ENCODE results near the gene MLN. TPM values are rescaled to one million over a fixed set of nuclear protein-coding genes. Genes with fewer than 3 reads are reported as not detected.

MLN gene, protein sequence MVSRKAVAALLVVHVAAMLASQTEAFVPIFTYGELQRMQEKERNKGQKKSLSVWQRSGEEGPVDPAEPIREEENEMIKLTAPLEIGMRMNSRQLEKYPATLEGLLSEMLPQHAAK
- not detected for total RNA-seq
- long read RNA-seq = 0 reads

DNA sequence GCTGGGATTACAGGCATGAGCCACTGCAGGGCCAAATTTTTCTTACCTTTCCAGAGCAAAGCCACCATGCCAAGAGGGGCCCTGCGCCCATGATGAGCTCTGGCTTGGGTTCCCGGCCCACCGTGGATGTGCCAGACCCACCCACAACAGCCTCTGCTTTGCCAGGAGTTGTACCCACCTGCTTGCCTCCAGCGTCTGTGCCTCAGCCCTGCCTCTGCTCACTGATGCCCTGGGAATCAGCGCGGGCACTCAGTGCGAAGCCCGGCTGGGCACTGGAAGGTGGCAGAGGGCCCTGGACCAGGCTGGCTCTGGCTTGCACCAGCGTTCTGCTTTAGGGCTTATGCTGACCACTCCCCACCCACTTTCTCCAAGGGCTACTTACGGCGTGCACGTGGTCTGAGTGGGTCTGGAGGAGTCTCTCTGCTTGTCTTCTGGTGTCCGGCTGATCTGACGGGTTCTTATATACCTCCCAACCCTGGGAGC lies at the start of gene MLN:
Gene MLN (minus strand): TSS at position 433 of the 483 bp plus-strand sequence. CDS start 2,840 bp downstream, outside the sequence.
- DNase-seq (ENCODE audit: low spot score) = no peak
- intact Hi-C loops (cut with DNase I) = no loop called here

DNA sequence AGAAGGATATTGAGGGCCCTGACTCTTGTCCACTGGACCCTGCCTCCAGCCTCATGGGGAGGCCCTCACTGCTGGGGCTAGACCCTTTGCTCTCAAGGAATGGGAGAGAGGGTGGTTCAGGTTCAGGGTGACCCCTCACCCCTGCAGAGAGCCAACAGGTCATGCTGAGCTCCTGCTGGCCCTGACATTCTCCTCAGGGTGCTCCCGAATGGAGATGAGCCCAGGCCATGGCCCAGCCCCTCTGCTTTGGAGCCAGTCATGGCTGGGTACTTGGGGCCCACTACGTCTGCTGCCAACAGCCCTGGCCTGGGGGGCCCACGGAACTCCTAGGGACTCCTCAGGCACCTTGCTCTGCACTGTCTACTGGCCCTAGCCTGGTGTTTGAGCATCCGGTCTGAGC lies 49.2 kb upstream of the MLN start:
- DNase-seq (ENCODE audit: low spot score) = no peak
- intact Hi-C loops (cut with DNase I) = loop anchor here (5.0 kb wide), 1 partner anchor 174 kb away; no protein-coding TSS in a partner anchor

DNA sequence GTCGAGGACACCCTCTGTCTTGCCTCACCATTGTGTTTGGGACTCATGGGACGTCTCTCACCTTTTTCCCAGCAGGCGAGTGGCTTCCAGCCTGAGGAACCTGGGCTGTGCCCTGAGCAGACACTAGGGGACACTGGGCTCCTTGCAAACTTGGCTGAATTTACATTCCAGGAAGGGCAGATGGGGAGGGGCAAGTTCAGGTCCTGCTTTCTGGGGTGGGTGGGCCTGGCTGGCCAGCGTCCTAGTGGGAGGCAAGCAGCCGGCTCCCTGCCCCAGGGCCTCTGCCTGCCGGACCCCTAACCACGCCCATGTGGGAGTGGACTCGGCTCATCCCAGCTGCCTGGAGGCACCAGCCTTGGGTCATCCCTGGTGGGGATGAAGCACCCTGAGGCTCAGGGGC lies 48.2 kb upstream of the MLN start:
- DNase-seq (ENCODE audit: low spot score) = no peak
- intact Hi-C loops (cut with DNase I) = loop anchor here (5.0 kb wide), 1 partner anchor 175 kb away; no protein-coding TSS in a partner anchor

DNA sequence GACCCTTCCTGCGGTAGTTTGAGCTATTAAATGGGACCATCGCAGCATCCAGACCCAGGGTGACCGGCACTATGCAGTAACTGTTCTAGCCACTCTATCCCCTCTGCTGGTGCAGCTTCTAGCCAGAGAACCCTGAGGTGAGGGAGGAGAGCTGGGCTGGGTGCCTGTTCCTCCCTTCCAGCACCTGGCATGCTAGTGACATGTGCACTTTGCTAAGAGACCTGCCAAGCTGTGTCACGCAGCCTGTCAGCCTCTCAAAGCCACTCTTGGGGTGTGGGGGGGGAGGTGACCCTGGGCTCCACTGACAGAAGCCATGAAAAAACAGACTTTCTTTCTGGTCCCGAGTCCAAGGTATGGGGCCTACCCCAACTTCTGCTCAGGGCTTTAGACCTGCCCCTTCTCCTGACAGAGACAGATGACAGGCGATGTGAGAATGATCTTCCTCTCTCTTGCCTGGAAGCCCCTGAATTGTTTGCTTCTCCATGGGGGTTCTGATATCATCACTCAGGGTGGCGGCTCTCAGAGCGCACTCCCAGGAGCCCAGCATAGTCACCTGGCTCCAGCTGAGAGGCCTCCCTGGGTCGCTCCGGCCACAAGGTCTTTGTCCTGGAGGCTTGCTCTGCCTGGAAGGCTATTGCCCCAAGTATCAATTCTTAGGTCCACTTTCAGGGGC lies 47.2 kb upstream of the MLN start:
- intact Hi-C loops (cut with DNase I) = loop anchor here (5.0 kb wide), 1 partner anchor 176 kb away; no protein-coding TSS in a partner anchor
- no peak for DNase-seq (ENCODE audit: low spot score)

DNA sequence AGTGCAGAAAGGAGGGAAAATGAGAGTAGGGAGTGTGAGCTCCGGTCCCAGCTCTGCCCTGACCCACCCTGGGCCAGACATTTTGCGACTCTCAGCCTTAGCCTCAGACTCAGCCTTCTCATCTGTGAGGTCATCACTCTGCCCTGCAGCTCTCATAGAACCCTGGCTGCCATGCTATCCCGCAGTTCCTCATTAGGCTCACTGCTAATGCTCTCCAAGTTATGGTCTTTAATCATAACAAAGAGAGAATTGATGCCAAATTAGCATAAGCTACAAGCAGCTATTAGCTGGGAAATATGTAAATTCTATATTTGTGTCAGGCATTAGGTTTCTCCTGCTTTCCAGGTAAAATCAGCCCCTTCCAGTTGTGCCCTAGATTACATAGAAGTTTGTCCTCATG lies 46.5 kb upstream of the MLN start:
- intact Hi-C loops (cut with DNase I) = loop anchor here (5.0 kb wide), 1 partner anchor 177 kb away; no protein-coding TSS in a partner anchor
- no peak for DNase-seq (ENCODE audit: low spot score)

DNA sequence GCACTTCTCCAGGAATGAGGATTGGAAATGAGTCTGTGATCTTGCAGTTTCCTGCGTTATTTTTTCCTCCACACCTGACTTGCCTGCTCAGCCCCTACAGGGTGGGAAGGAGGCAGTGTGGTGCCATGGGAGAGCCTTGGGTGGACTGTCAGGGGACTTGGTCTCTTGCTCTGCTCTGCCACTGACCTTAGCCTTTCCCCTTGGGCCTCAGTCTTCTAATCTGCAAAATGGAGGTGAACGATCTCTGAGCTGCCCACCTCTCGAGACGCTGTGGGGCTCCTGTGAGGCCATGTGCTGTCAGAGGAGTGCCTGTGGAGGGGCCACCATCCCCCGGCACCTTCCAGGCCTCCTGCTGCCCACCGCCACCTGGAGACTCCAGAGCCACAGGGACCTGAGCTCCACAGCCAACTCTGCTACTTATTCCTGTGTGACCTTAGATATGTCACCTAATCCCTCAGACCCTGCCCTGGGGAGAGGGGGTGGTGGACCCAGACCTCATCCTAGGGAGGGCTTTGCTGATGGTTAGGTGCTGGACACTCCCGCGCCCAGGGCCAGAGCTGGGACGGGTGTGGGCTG lies 45.8 kb upstream of the MLN start:
- no peak for DNase-seq (ENCODE audit: low spot score)
- intact Hi-C loops (cut with DNase I) = loop anchor here (5.0 kb wide), 1 partner anchor 178 kb away; no protein-coding TSS in a partner anchor

DNA sequence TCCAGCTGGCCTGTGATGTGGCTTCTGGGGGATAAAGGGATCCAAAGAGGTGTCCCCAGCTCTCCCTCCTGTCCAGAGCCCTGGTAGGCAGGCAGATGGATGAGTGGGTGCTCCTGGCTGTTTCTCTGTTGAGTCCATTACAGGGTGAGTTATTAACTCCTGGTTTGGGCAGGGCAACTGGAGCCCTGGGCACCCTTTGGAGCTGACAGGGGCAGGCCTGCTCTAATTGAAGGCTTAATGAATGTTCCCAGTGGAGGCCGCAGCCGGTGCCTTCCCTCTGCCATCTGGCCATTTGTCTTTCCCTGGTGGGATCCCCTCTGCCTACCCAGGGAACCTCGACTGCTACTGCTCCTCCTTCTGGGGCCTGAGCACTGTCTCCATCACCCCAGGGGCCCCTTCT lies 44.7 kb upstream of the MLN start:
- intact Hi-C loops (cut with DNase I) = no loop called here
- DNase-seq (ENCODE audit: low spot score) = no peak

DNA sequence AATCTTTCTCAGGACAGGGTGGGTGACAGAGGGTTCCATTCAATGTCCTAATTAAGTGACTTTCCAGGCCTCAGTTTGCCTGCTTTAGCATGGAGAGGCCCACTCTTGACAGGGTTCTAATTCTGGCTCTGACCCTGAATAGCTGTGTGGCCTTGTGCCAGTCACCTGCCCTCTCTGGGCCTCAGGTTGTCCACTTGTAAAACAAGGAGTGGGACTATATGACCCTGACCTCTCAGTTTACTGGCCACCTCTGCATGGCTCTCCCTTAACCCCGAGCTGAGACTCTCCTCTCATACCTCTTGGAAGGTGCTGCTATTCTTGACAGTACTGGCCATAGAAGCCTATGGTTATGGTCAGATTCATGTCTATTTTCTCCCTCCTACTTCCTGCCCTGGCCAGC lies 44.1 kb upstream of the MLN start:
- intact Hi-C loops (cut with DNase I) = no loop called here

DNA sequence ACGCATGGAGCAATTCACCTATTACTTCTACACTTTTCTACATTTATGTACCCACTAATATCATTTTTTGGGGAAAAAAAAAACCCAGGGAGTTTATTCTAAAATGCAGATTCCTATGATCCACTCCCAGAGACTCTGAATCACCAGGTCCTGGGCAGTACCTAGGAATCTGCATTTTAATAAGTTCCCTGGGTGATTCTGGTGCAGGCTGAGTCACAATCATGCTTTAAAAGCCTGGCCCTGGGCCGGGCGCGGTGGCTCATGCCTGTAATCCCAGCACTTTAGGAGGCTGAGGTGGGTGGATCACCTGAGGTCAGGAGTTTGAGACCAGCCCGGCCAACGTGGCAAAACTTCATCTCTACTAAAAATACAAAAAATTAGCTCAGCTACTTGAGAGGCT lies 43.3 kb upstream of the MLN start:
- intact Hi-C loops (cut with DNase I) = no loop called here
- DNase-seq (ENCODE audit: low spot score) = no peak

More for the DNA sequence above, 44.1 kb upstream of the MLN start:
- no peak for DNase-seq (ENCODE audit: low spot score)

DNA sequence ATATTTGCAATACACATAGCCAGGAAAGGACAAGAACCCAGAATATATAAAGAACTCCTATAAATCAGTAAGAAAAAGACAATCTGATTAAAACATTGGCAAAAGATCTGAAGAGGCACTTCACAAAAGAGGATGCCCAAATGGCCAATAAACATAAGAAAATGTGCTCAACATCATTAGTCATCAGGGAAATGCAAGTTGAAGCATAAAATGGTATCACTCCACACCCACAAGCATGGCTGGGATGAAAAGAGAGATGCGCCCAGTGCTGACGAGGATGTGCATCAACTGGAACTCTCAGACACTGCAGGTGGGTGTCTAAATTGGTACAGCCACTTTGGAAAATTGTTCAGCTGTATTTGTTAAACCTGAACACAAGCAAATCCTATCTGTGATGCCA lies 42.4 kb upstream of the MLN start:
- DNase-seq (ENCODE audit: low spot score) = no peak
- intact Hi-C loops (cut with DNase I) = no loop called here

DNA sequence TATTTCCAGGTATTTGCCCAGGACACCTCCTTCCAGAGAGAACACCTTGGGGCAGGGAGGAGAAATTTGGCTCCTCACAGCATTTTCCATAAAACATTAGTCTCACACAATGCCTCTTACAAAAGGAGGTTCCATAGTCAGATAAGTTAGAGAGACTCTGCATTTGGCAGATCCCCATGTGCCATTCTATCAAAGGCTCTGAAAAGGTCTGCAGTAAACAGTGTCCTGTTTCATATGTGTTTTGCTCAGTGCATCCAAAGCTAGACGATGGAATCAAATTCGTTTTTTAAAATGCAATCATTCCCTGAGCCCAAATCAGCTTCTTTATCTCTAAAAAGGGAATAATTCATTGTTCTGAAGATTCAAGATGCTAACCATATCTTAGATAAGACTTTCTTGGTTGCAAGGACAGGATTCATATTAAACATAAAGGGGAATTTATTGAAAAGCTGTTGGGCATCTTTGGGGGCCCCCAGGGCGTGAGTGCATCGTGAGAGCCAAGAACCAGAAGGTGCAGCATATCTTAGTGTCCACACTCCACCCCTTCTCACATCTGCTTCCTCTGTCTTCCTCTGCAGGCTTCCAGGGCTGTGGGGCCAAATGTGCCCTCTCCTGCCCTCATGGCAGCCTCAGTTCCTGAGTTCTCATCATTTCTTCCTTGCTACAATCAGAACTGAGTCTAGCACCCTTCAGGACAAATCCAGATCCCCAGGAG lies 41.4 kb upstream of the MLN start:
- DNase-seq (ENCODE audit: low spot score) = no peak
- intact Hi-C loops (cut with DNase I) = no loop called here

DNA sequence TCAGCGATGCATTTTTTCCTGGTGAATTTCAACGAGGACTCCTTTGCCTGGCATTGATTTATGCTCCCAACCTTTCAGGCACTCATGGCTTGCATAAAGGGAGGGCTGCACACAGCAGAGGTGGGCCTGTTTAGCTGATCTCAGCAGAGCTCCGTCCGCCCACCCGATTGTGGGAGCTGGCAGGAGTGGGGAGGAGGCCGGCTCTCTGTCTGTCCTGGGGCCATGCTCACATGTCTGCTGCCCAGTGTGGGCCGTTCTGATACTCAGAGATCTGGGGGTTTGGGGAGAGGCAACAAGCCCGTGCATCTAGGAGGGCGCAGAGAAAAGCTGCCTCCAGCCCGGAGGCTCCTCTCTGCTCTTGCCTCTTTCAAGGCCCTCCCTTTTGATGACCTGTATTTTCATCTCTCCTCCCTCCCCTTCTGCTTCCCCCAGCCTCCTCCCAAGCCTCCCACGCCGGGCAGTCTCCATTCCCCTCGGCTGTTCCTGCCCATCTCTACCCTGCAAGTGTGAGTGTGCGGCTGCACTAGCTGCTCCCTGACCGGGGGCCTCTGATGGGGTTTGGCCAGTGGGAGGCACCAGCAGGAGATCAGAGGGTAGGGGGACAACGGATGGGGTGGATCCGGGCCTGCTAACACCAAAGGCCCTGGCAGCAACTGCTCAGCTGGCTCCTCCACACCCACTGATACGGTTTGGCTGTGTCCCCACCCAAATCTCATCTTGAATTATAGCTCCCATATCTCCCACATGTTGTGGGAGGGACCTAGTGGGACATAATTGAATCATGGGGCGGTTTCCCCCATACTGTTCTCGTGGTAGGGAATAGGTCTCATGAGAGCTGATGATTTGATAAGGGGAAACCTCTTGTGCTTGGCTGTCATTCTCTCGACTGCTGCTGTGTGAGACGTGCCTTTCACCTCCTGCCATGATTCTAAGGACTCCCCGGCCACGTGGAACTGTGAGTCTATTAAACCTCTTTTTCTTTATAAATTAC lies 39.6 kb upstream of the MLN start:
- DNase-seq (ENCODE audit: low spot score) = no peak
- intact Hi-C loops (cut with DNase I) = no loop called here

DNA sequence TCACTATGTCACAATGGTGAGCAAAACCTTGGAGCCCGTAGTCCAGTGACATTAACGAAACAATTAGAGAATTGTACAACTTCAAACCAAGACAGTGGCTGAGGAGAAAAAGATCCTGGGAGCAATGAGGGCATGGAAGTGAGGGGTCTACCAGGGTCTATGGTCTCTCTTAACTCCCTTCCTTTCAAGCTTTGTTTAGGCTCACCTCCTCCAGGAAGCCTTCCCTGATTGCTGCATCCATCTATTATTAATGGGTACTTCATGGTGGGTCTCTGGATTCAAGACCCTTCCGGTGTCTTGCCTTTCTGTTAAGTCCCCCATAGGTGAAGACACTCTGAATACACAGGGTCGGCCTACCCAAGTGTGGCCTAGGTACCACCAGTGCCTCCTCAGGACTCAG lies 38.1 kb upstream of the MLN start:
- no peak for DNase-seq (ENCODE audit: low spot score)
- intact Hi-C loops (cut with DNase I) = no loop called here

DNA sequence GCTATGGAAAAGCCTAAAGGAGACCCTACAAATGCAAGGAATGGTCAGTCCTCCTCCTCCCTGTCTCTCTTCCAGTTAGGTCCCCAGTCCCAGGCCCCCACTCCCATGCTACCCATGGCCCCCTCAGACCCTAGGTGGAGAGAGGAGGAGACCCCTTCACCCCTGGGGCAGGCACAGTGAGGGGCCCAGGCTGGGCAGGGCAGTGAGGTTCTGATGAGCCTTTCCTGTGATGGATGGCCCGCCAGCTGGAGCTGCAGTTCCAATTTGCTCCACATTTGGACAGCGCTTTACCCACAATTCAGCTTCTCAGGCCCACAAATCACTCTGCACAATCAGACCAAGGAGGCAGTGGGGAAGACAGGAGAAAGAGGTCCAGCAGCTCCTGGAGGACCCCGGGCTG lies 37.3 kb upstream of the MLN start:
- DNase-seq (ENCODE audit: low spot score) = no peak

DNA sequence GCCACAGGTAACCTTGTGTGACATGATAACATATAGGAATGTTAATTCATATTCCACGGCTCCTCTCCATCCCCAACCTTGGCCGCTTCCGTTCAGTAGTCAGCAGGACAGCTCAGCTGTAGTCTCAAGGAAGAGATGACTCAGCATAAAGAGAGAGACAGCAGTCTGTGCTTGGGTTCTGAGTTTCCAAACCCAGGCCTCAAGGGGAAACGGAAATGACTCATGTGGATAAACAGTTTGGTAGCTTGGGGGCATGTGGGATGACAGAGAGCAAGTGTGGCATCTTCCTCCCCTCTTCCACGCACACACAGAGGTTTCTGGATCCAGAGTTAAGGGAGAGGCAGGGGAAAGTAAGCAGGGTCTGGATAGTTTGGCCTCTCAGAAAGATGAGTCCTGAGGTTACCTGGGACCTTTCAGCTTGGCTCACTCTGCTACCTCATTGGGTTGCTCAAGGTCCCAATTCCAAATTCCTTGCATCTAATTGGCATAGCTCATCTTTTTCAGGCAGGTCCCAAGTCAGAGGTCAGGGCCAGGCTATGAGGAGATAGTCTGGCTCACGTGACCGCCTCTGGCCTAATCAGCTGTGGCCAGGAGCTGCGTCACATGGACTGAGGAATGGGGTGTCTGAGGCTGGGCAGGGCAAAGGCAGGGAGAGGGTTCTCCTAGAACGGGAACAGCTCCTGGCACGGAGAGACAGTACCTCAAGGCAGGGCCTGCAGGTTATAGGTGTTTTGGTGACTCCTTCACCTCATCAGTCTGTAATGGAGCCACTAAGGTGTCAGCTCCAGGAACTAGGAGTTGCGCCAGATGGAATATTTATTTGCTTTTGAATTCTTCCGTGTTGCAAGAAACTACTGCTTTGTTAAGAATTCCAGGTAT lies 36.5 kb upstream of the MLN start:
- intact Hi-C loops (cut with DNase I) = no loop called here
- DNase-seq (ENCODE audit: low spot score) = no peak

More for the DNA sequence above, 37.3 kb upstream of the MLN start:
- intact Hi-C loops (cut with DNase I) = no loop called here

DNA sequence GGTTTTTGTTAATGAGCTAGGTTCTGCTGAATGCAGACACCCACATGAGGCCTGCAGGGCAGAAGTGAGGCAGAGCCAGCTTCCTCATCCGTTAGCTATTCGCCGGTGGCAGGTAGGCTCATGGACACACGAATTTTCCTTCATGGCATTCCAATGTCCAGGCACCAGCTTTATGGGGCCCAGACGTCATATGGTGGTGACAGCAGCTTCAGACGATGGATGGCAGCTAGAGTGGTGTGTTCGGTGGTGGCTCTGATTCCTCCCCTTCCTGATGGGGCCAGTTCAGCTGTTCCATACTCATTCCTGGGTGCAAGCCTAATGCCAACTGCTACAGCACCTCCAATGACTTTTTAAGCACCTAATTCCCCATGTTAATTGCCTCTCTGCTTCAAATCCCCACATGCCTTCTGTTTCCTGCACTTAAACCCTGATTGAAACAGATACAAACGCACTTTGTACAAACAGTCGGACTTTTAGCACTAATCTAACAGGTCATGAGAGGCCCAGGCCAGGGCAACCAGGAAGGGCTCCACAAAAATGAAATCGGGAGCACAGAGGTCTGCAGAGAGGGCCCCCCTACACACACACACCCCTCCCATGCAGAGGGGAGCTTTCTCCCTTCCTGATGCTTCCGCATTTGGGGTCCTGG lies 35.7 kb upstream of the MLN start:
- DNase-seq (ENCODE audit: low spot score) = no peak
- intact Hi-C loops (cut with DNase I) = no loop called here

DNA sequence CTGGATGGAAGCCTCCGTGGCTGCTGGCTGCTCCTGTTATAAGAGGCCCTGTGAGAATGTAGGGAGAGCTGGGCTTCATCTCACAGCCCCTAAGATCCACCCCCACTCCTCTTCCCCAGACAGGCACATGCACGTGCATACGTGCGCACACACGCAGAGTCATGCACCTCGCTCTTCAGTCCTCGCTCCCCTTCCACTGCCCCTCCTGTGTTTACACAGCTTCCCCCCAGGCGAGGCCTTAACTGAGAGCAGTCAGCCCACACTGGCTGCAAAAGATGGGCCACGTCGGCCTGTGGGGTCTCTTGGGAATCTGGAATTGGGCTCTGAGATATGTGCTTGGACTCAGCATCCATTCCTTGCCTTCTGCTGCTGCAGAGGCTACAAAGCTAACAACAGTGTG lies 35.2 kb upstream of the MLN start:
- DNase-seq (ENCODE audit: low spot score) = no peak
- intact Hi-C loops (cut with DNase I) = no loop called here

Data from cardiac septum (tissue), 1 donor.